UCSD-AML1 (cell line): ENCODE results near the gene P2RX5.

Experiments
- DNase-seq: peaks from one replicate; lab custom pipeline; 2025; ENCODE audit not compliant: unreplicated experiment; lab: John Stamatoyannopoulos, UW

P2RX5 gene

GRCh38 chr17:3657874-3658783 lies 37.8 kb downstream of the P2RX5 start:
- no peak for DNase-seq

- no peak for DNase-seq
These were observed 38.4 kb downstream of the P2RX5 start for GRCh38 chr17:3657588-3657869.

- no peak for DNase-seq
These were observed 39.0 kb downstream of the P2RX5 start for GRCh38 chr17:3656755-3657587.

GRCh38 chr17:3656353-3656752 lies 39.6 kb downstream of the P2RX5 start:
- no peak for DNase-seq

- DNase-seq = no peak
These were observed 40.2 kb downstream of the P2RX5 start for GRCh38 chr17:3655766-3656165.

GRCh38 chr17:3647769-3648555 lies 48.0 kb downstream of the P2RX5 start:
- peak; percentile 61 for DNase-seq

- DNase-seq = no peak
These were observed 48.7 kb downstream of the P2RX5 start for GRCh38 chr17:3647251-3647650.

- DNase-seq = no peak
These were observed 50.6 kb downstream of the P2RX5 start for GRCh38 chr17:3645310-3645709.

GRCh38 chr17:3643889-3644349 lies 52.0 kb downstream of the P2RX5 start:
- DNase-seq = no peak

GRCh38 chr17:3641717-3642486 lies 54.1 kb downstream of the P2RX5 start:
- no peak for DNase-seq

- no peak for DNase-seq
These were observed 54.9 kb downstream of the P2RX5 start for GRCh38 chr17:3641014-3641413.

- peak; percentile 57 for DNase-seq
These were observed 55.9 kb downstream of the P2RX5 start for GRCh38 chr17:3639981-3640596.

- DNase-seq = no peak
These were observed 59.0 kb downstream of the P2RX5 start for GRCh38 chr17:3636908-3637373.

GRCh38 chr17:3636154-3636907 lies 59.6 kb downstream of the P2RX5 start, which contains the start of the genes CTNS and SHPK:
CTNS (plus strand) TSS chr17:3636760; CDS start chr17:3640207, 3,447 bp downstream.
SHPK (minus strand) TSS chr17:3636250; CDS start chr17:3636219, 31 bp downstream.
- peak; percentile 97 for DNase-seq

GRCh38 chr17:3635474-3636153 lies 60.3 kb downstream of the P2RX5 start:
- no peak for DNase-seq

GRCh38 chr17:3632287-3632686 lies 63.7 kb downstream of the P2RX5 start:
- no peak for DNase-seq

- peak; percentile 23 for DNase-seq
These were observed 65.2 kb downstream of the P2RX5 start for GRCh38 chr17:3630781-3631180.

GRCh38 chr17:3627769-3628167 lies 68.2 kb downstream of the P2RX5 start:
- DNase-seq = no peak
